SKM-1 treated with dmso at 0.1 percent for 144 hours (cell line): Measurements from ENCODE around the gene HABP2.

Experiments used
- DNase-seq: peaks from one replicate; lab custom pipeline; 2025; ENCODE audit not compliant: unreplicated experiment; lab: John Stamatoyannopoulos, UW

The HABP2 gene

GRCh38 chr10:113525713-113526112, 27.1 kb upstream of the HABP2 start:
- DNase-seq = no peak

- no peak for DNase-seq
These were observed 25.5 kb upstream of the HABP2 start for GRCh38 chr10:113527211-113527906.

DNA sequence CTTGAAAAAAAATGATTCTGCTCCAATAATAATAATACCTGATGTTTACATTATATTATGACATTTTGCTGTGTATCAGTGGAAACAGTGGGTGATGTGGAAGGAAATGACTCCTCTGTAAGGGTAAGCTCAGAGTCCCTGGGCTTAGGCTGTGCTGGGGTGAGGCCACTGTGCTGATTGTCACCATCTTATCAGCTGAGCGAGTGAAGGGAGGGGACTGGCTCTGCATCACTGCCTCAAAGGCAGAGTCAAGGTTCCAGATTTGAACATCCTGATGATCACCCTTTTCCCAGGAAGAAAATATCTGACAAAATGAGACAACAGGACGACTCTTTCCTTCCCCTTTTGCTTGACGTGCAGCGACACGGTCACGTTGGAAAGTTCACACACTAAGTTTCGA, 24.0 kb upstream of the HABP2 start:
- DNase-seq = no peak

DNA sequence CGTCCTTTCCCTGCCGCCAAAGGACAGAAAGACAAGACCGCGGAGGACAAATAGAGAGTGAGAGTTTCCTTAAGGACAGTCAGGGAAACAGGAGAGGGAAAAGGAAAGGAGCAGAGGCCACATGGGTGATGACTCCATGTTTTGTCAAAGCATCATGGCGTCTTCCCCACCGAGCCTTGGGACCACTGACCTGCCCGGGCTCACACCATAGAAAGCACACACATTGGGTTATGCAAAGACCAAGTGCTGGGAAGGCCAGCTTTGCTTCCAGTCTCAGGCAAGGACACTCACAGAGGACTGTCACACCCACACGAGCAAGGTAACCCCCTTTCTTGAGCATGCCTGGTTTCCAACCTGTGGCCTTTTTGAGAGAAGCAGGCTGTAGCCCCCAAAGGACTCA, 23.3 kb upstream of the HABP2 start:
- DNase-seq = no peak

GRCh38 chr10:113530476-113530875, 22.4 kb upstream of the HABP2 start:
- no peak for DNase-seq

DNA sequence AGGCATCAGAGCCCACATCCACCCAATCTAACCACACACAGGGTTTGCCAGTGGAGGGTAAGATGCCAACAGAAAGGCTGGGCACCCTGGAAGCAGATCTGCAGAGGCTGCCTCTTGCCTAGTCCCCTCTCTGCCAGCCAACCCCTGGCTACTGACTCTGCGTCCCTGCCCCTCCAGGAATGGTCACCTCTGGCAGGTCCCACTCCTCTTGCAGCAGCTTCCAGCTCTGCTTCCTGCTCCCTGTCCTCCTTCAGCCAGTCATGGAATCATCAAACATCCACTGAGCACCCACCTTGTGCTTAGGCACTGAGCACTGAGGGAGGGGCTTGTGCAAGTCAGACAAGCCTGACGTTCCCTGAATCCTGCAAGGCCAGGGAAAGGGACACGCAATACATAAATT, 20.1 kb upstream of the HABP2 start:
- DNase-seq = no peak

- DNase-seq = no peak
These were observed 19.1 kb upstream of the HABP2 start for GRCh38 chr10:113533801-113534200.

DNA sequence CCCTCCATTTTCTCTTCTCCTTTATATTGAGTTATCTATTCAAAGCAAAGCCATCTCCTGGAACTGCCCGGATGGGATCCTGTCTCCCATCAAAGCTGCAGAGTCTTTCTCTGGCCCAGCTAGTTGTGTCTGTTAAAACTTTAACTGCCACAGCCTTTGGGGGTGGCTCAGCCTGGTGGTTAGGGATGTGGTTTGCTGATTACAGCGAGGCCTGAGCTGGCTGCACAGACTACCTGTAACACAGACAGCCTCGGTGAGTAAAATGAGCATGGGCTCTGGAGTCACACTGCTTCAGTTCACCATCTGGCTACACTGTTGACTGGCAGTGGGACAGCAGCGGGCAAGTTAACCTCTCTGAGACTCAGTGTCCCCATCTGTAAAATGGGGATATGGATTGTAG, 18.4 kb upstream of the HABP2 start:
- DNase-seq = no peak

DNA sequence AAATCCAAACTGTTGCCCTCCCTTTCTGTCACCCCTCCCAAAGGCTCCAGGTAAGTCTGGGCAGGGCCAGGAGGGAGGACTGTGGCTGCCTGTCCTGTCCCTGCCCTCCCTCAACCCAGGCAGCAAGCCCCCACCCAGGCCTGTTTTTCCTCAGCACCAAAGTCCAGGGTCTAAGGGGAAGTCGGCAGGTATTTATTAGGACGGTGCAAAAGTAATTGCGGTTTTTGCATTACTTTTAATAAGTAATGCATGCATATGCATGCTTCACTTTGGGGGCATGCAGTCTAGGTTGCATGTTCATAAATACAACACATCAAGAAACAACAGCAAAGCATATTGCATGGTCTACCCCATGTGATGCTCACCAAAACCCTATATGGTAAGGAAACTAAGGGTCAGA, 15.2 kb upstream of the HABP2 start:
- DNase-seq = no peak

DNA sequence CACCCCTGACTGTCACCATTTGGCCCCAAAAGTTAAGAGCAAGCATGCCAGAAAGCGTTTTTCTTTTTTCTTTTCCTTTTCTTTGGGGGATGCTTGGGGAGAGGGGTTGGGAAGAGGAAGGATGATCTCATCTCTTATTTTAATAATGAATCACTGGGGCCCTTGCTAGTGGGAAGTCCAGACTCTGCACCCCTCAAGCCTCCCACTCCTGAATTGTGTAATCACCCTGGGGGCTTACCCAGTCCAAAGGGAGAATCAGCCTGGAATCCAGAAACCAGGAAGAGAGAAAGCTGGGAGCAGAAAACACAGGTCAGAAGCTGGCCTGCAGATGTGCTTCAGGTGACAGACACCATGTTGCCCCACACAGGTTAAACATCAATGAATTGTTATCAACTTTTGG, 14.7 kb upstream of the HABP2 start:
- no peak for DNase-seq

DNA sequence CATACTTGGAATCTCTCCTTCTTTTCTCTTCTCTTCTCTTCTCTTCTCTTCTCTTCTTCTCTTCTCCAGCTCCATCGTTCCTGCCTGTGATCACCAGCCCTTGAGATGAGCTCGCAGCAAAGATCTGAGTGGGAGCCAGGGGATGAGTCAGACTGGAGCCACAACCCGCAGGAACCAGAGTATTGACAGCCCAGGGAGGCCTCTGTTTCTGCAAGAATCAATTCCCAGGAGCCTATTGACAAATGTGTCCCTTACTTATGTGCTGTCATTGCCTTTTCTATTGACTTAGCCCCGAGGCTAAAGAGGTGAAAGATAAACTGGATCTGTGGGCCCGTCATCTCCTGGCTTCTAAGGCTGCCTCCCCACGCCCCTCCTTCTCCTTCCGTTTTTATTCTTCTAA, 13.1 kb upstream of the HABP2 start:
- DNase-seq = no peak

DNA sequence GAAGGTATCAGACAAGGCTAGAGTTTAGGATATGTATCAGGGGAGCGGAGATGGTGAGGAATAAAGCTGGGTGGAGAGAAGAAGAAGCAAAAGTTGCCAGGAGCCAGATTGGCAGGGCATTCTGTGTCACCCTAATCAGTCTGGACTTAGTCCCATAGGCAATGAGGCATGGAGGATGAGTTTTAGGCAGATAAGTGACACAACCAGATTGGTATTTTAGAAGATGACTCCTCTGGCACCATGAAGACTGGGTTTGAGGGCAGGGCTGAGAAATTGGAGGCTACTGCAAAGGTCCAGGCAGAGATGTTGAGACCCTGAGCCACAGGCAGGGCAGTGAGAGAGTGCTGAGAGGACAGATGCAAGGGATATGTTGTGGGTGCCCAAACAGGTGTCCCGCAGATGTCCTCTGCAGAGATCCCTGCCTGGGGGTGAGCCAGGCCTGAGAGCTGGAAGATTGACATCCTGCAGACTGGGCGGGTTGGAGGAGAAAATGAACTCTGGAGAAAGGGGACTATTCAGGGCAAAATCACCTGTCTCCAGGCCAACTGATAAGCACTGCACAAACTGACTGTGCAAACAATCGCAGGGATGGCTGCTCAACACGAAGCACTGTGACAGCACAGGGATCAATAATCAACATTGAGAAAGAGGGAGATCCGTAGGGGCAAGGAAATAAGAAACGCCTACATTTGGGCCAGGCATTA, 11.9 kb upstream of the HABP2 start:
- DNase-seq = no peak

DNA sequence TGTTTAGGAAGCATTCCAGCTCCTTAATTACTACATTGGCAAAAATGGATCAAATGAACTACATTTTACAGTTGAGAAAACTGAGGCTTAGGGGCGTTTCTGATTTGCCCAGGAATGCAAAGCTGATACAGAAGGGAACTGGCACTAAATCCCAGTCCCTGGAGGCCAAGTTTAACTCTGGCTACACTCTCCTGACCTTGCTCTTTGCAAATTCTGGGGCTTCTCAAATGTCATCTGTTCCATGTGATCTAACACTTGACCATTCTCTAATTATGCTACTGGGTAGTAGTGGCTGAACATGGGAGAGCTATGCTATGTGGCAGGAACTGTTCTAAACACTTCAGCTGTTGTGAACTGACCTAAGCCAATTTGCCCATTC, 11.3 kb upstream of the HABP2 start:
- DNase-seq = no peak

GRCh38 chr10:113543107-113543955, 9.5 kb upstream of the HABP2 start:
- no peak for DNase-seq

DNA sequence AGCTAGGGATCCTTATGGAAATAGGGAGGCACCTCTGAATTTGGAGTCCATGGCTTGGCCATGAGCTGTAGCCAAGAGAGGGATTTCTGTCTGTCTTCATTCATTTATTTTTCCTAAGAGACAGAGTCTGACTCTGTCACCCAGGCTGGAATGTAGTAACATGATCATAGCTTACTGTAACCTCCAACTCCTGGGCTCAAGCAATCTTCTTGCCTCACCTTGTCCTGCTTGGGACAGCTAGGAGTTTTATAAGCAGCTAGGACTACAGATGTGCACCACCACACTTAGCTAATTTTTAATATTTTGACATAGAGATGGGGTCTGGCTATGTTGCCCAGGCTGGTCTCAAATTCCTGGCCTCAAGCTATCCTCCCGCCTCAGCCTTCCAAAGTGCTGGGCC, 8.5 kb upstream of the HABP2 start:
- DNase-seq = no peak

GRCh38 chr10:113547426-113547825, 5.4 kb upstream of the HABP2 start:
- DNase-seq = no peak

DNA sequence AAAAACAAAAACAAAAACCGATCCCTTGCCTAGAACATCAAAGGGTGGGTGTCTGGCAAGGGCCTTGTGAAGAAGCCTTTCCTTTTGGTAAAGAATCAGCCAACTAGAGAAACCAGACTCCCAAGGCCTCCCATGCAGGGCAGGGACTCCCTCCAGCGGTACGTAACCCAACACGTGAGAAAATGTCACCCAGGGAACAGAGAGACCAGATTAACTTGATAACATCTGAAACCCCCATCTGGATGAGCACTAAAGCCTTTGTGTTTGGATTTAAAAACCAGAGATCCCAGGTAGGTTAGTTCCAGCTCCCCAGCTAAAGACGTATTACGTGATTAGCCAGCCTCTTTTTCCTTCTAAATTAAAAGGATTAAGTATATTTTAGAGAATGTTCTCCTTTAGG, 3.0 kb upstream of the HABP2 start:
- no peak for DNase-seq

DNA sequence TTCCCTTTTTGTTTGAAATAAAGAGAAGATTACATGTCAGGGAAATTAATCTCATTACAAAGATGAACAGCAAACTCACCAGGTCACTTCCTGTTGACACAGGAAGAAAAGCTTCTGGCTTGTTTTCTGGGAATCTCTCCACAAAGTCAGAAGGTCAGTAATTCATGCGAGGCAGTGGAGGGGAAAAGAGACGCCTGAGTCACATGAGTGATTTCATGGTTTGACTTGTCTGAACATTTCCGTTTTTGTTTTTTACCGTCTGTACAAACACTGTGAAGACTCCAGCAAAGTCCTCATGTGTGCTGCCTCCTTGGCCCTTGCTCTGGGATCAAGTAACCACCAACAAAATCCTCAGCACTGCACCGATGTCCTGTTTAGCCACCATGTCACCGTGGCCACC, 2.5 kb upstream of the HABP2 start:
- no peak for DNase-seq

GRCh38 chr10:113552014-113552413, 839 bp upstream of the HABP2 start:
- no peak for DNase-seq

GRCh38 chr10:113553149-113553548, 296 bp downstream of the HABP2 start:
- no peak for DNase-seq

DNA sequence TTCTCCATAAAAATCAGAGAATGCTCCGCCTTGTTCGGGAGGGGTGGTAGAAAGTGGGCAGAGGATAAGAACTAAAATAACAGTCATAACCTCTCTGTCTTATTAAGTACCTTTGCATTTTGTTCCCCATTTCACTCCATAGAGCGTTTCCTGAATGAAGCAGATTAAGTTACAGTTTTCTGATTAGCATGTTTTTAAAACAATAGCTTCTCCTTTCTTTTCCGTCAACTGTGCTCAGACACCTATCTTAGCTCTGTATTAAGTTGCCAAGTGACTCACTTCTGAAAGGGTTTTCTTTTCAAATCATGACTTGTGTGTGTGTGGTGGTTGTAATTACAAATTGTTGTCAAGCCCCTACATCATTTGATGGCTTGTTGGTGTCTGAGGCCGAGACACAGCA, 1.4 kb downstream of the HABP2 start:
- DNase-seq = no peak

GRCh38 chr10:113555245-113555644, 2.4 kb downstream of the HABP2 start:
- DNase-seq = no peak
